HCT116 (cell line): ENCODE data around the gene GALNT15. TPM values are rescaled to one million over a fixed set of nuclear protein-coding genes. Genes with fewer than 3 reads are reported as not detected.

ENCODE experiments used
- ATAC-seq: fragments of 200-7000 bp; cut with Tn5 transposase; 2 replicates; pipeline ENCODE4 v1.9.1; 2020; ENCODE audit warnings: mild to moderate bottlenecking, moderate library complexity
- BruUV-seq: library from RNA; stranded (reverse); fragments of 400-500 nt; replicated peaks from 2 replicates; lab custom pipeline; 2021; lab: Mats Ljungman, UMichigan
- CTCF ChIA-PET: fragments of 300-600 bp; sonication (Branson Sonifier 250); formaldehyde crosslinking; loops from one replicate; lab custom pipeline; 2021; ENCODE audit warnings: antibody characterized with exemption; lab: Charles Lee
- POLR2A ChIA-PET: fragments of 300-600, 350-600 bp; sonication (Branson Sonifier 250); formaldehyde crosslinking; loops from one replicate; lab custom pipeline; 2021; ENCODE audit warnings: antibody characterized with exemption; lab: Charles Lee
- RAD21 ChIA-PET, 2 experiments: fragments of 300-600 bp; sonication (Branson Sonifier 250); formaldehyde crosslinking; loops; one replicate each; lab custom pipeline; 2023; ENCODE audit warnings: low total read pairs in 2 of 2; ENCODE audit not compliant: uncharacterized antibody in 2 of 2, unreplicated experiment in 2 of 2, low non-redundant PET in 1 of 2; lab: Charles Lee
- DNase-seq: peaks from one replicate; pipeline ENCODE4 v3.0.0-alpha.2; 2010; ENCODE audit warnings: low read depth, low spot score
- H2AFZ ChIP-seq: fragments of 200-600 bp; shearing (Covaris generic), sonication (generic); 2 replicates; pipeline ENCODE4 v1.6.1; 2017; ENCODE audit warnings: low read depth, mixed run types, mixed read lengths, antibody characterized with exemption, low read length; ENCODE audit not compliant: poor library complexity, severe bottlenecking
- H3K27ac ChIP-seq: 2 replicates; pipeline ENCODE4 v1.5.1; 2012; ENCODE audit warnings: low read depth, low read length
- H3K27me3 ChIP-seq: fragments of 200-600 bp; sonication (generic); 2 replicates; pipeline ENCODE4 v1.6.1; 2016; ENCODE audit warnings: mixed run types, low read length, mixed read lengths; ENCODE audit not compliant: insufficient read depth
- H3K36me3 ChIP-seq, 2 experiments: fragments of 200-500 bp in 1 of 2; fragments of 200-600 bp in 1 of 2; sonication (Bioruptor generic) in 1 of 2; sonication (generic) in 1 of 2; 2 replicates each; pipeline versions ENCODE4 v1.5.1 to v1.6.1; 2014 to 2016; ENCODE audit warnings: low read length in 2 of 2, inconsistent platforms in 1 of 2, mixed read lengths in 1 of 2, mixed run types in 1 of 2; ENCODE audit not compliant: insufficient read depth in 2 of 2, control insufficient read depth in 1 of 2
- H3K4me1 ChIP-seq, 2 experiments: fragments of 200-600 bp in 1 of 2; sonication (generic) in 1 of 2; 2 replicates each; pipeline versions ENCODE4 v1.5.1 to v1.6.1; 2012 to 2017; ENCODE audit warnings: low read length in 2 of 2, inconsistent platforms in 1 of 2, mild to moderate bottlenecking in 1 of 2, mixed read lengths in 1 of 2, mixed run types in 1 of 2, moderate library complexity in 1 of 2; ENCODE audit not compliant: insufficient read depth in 2 of 2, control insufficient read depth in 1 of 2
- H3K4me2 ChIP-seq: fragments of 200-600 bp; sonication (generic); 2 replicates; pipeline ENCODE4 v1.6.1; 2017; ENCODE audit warnings: mixed run types, low read length, mixed read lengths
- H3K4me3 ChIP-seq, 2 experiments: fragments of 200-600 bp in 1 of 2; sonication (generic) in 1 of 2; replicated peaks in 1 of 2; 2 replicates each; pipeline ENCODE4 v1.5.1; 2011 to 2016; ENCODE audit warnings: low read length in 2 of 2, control low read depth in 1 of 2, low read depth in 1 of 2, mild to moderate bottlenecking in 1 of 2, mixed read lengths in 1 of 2, mixed run types in 1 of 2
- H3K79me2 ChIP-seq: fragments of 200-600 bp; sonication (generic); 2 replicates; pipeline ENCODE4 v1.6.1; 2017; ENCODE audit warnings: mild to moderate bottlenecking, mixed run types, low read length, moderate library complexity, mixed read lengths; ENCODE audit not compliant: insufficient read depth
- H3K9ac ChIP-seq: fragments of 200-600 bp; sonication (generic); 2 replicates; pipeline ENCODE4 v1.6.1; 2016; ENCODE audit warnings: low read length, mixed read lengths
- H3K9me2 ChIP-seq: fragments of 200-600 bp; sonication (generic), shearing (Covaris generic); 2 replicates; pipeline ENCODE4 v1.6.1; 2017; ENCODE audit warnings: mixed run types, mild to moderate bottlenecking, moderate library complexity; ENCODE audit not compliant: insufficient read depth
- H3K9me3 ChIP-seq, 2 experiments: fragments of 200-500 bp in 1 of 2; fragments of 200-600 bp in 1 of 2; sonication (Bioruptor generic) in 1 of 2; sonication (generic) in 1 of 2; 2 replicates each; pipeline ENCODE4 v1.6.1; 2014 to 2017; ENCODE audit warnings: low read length in 2 of 2, mixed read lengths in 2 of 2, inconsistent platforms in 1 of 2, low read depth in 1 of 2, mild to moderate bottlenecking in 1 of 2, mixed run types in 1 of 2, moderate library complexity in 1 of 2; ENCODE audit not compliant: control insufficient read depth in 1 of 2, insufficient read depth in 1 of 2
- H4K20me1 ChIP-seq: fragments of 200-600 bp; sonication (generic), shearing (Covaris generic); 2 replicates; pipeline ENCODE4 v1.6.1; 2017; ENCODE audit warnings: mixed run types, mild to moderate bottlenecking, moderate library complexity; ENCODE audit not compliant: insufficient read depth
- ATF3 ChIP-seq: IDR thresholded peaks from 2 replicates; pipeline ENCODE4 v1.6.1; 2012
- CBX3 ChIP-seq: IDR thresholded peaks from 2 replicates; pipeline ENCODE4 v1.6.1; 2012; ENCODE audit warnings: low read depth
- CEBPB ChIP-seq: IDR thresholded peaks from 2 replicates; pipeline ENCODE4 v1.6.1; 2012; ENCODE audit warnings: low read depth
- EGR1 ChIP-seq: IDR thresholded peaks from 2 replicates; pipeline ENCODE4 v1.6.1; 2012; ENCODE audit warnings: low read depth
- ELF1 ChIP-seq: IDR thresholded peaks from 2 replicates; pipeline ENCODE4 v1.6.1; 2012; ENCODE audit warnings: low read depth, borderline replicate concordance
- EZH2 ChIP-seq: fragments of 200-600 bp; sonication (generic); IDR thresholded peaks from 2 replicates; pipeline ENCODE4 v1.6.1; 2017; ENCODE audit warnings: antibody characterized with exemption, mixed run types
- EZH2phosphoT487 ChIP-seq: fragments of 200-600 bp; IDR thresholded peaks from 2 replicates; pipeline ENCODE4 v1.6.1; 2018; ENCODE audit warnings: antibody characterized with exemption, borderline replicate concordance
- FOSL1 ChIP-seq: IDR thresholded peaks from 2 replicates; pipeline ENCODE4 v1.6.1; 2012; ENCODE audit warnings: low read depth
- JUND ChIP-seq: IDR thresholded peaks from 2 replicates; pipeline ENCODE4 v1.6.1; 2012
- MAX ChIP-seq: IDR thresholded peaks from 2 replicates; pipeline ENCODE4 v1.6.1; 2012
- POLR2AphosphoS5 ChIP-seq: IDR thresholded peaks from 2 replicates; pipeline ENCODE4 v1.6.1; 2011; ENCODE audit warnings: mild to moderate bottlenecking, low read depth, low read length, moderate library complexity
- RAD21 ChIP-seq: IDR thresholded peaks from 2 replicates; pipeline ENCODE4 v1.6.1; 2012; ENCODE audit warnings: low read depth, mild to moderate bottlenecking
- REST ChIP-seq: IDR thresholded peaks from 2 replicates; pipeline ENCODE4 v1.6.1; 2012; ENCODE audit warnings: low read depth
- YY1 ChIP-seq: IDR thresholded peaks from 2 replicates; pipeline ENCODE4 v1.6.1; 2011; ENCODE audit warnings: low read length, low read depth, moderate library complexity, mild to moderate bottlenecking; ENCODE audit not compliant: insufficient replicate concordance; ENCODE audit errors: extremely low read depth
- ZFX ChIP-seq: fragments of 450-650 bp; IDR thresholded peaks from 2 replicates; pipeline ENCODE4 v1.6.1; 2017
- ZNF274 ChIP-seq: fragments of 200-500 bp; sonication (Bioruptor generic); IDR thresholded peaks from 2 replicates; pipeline ENCODE4 v1.6.1; 2014; ENCODE audit warnings: mild to moderate bottlenecking, low read depth, low read length, inconsistent platforms
- intact Hi-C: fragments of 100-400 bp; cut with micrococcal nuclease; formaldehyde crosslinking; loops from 2 replicates; pipeline ENCODE4 v1.10.0; 2022
- total RNA-seq: library from RNA; stranded (reverse); gene quantifications from one replicate; pipeline ENCODE4 v1.2.1, GENCODE V29; 2021; ENCODE audit not compliant: unreplicated experiment

GALNT15 gene
- total RNA-seq, 1 experiment from 2014 or later: 0.05 TPM

- ATAC-seq: no peak
- H3K36me3 ChIP-seq: no peaks in the 10 kb centered on the region
- no TSS peak for BruUV-seq
These were observed 36.5 kb upstream of the GALNT15 start for GRCh38 chr3:16137977-16138376.

More at GRCh38 chr3:16137977-16138376, 36.5 kb upstream of the GALNT15 start:
- intact Hi-C loops: no loop called here
- H3K9ac ChIP-seq: no peak overlapping the region
- no peaks in the 10 kb centered on the region for H3K4me1 ChIP-seq
- no peaks in the 10 kb centered on the region for H3K79me2 ChIP-seq
- no peak overlapping the region for H3K27ac ChIP-seq
- no peaks in the 10 kb centered on the region for H4K20me1 ChIP-seq
- POLR2A ChIA-PET: no interaction called here
- no peaks in the 10 kb centered on the region for H3K9me2 ChIP-seq
- no peak for DNase-seq
- no peak overlapping the region for H3K4me2 ChIP-seq
- no peak overlapping the region for H2AFZ ChIP-seq
- H3K9me3 ChIP-seq: no peaks in the 10 kb centered on the region
- TF ChIP-seq EZH2phosphoT487: no peak
- no peak for TF ChIP-seq REST
- no peak for TF ChIP-seq CBX3
- no peak for TF ChIP-seq MAX
- TF ChIP-seq FOSL1: no peak
- no peak for TF ChIP-seq CEBPB
- no peak for TF ChIP-seq EZH2
- no peak for TF ChIP-seq ELF1
- no peak for TF ChIP-seq JUND
- no peak for TF ChIP-seq POLR2AphosphoS5
- TF ChIP-seq ATF3: no peak
- TF ChIP-seq RAD21: no peak
- TF ChIP-seq YY1: no peak
- no peak for TF ChIP-seq ZFX
- TF ChIP-seq ZNF274: no peak
- TF ChIP-seq EGR1: no peak
- no peaks in the 10 kb centered on the region for H3K27me3 ChIP-seq
- H3K4me3 ChIP-seq: no peak overlapping the region
- CTCF ChIA-PET: no interaction called here
- RAD21 ChIA-PET: no interaction called here
